HepG2 (cell line): Measurements from ENCODE around the gene SEC24A.

ENCODE experiments used
- HNF4G ChIP-seq, 2 experiments: sonication (generic) in 1 of 2; formaldehyde crosslinking in 1 of 2; IDR thresholded peaks; 2 replicates each; pipeline versions ENCODE4 v1.4.0 to v1.6.1; 2011 to 2020; ENCODE audit warnings: borderline replicate concordance in 2 of 2, low read depth in 2 of 2, mild to moderate bottlenecking in 2 of 2, low read length in 1 of 2, missing genetic modification reagents in 1 of 2, moderate library complexity in 1 of 2
- HOMEZ ChIP-seq: IDR thresholded peaks from 2 replicates; pipeline ENCODE4 v1.6.1; 2016; ENCODE audit warnings: low read depth
- MED13 ChIP-seq: sonication (generic); formaldehyde crosslinking; IDR thresholded peaks from 2 replicates; pipeline ENCODE4 v1.5.0; 2020; ENCODE audit warnings: missing genetic modification reagents
- ZBTB4 ChIP-seq: sonication (generic); formaldehyde crosslinking; IDR thresholded peaks from 2 replicates; pipeline ENCODE4 v1.4.0; 2020; ENCODE audit warnings: missing genetic modification reagents, mild to moderate bottlenecking, borderline replicate concordance
- ZNF746 ChIP-seq: sonication (generic); formaldehyde crosslinking; IDR thresholded peaks from 2 replicates; pipeline ENCODE4 v1.8.0; 2022; ENCODE audit warnings: mild to moderate bottlenecking, missing genetic modification reagents
- ZNF883 ChIP-seq: sonication (generic); formaldehyde crosslinking; IDR thresholded peaks from 2 replicates; pipeline ENCODE4 v1.5.1; 2020; ENCODE audit warnings: mild to moderate bottlenecking, missing genetic modification reagents; ENCODE audit errors: not compliant biosample characterization

- TF ChIP-seq ZNF883 (CRISPR knock-in tag) (no peak), HOMEZ (CRISPR knock-in tag) (no peak), HNF4G (IDR thresholded peaks at IDR 0.05; ENCODE audit: borderline replicate concordance, low read depth, low read length) (no peak), HNF4G (CRISPR knock-in tag; IDR thresholded peaks at IDR 0.05; ENCODE audit: borderline replicate concordance, low read depth) (no peak), MED13 (CRISPR knock-in tag) (no peak), ZNF746 (CRISPR knock-in tag) (no peak), ZBTB4 (no peak)
These were observed 43.7 kb upstream of the SEC24A start for GRCh38 chr5:134604908-134605307.
